Endodermal cell (in vitro differentiated cells): ENCODE data around the gene PLCG2. TPM values are rescaled to one million over a fixed set of nuclear protein-coding genes. Genes with fewer than 3 reads are reported as not detected.
A peak's percentile ranks its signal among the peaks of the same experiment; 100 is the strongest.

ENCODE experiments used
- DNase-seq: peaks from one replicate; pipeline ENCODE4 v3.0.0-alpha.2; 2017
- H3K27ac ChIP-seq: 2 replicates; pipeline ENCODE4 v1.5.1; 2013; ENCODE audit warnings: mild to moderate bottlenecking, low read depth, low read length, moderate library complexity
- H3K27me3 ChIP-seq: 2 replicates; pipeline ENCODE4 v1.6.1; 2013; ENCODE audit warnings: mild to moderate bottlenecking, low read length, moderate library complexity; ENCODE audit not compliant: insufficient read depth, control insufficient read depth, poor library complexity, severe bottlenecking
- H3K36me3 ChIP-seq: 2 replicates; pipeline ENCODE4 v1.7.0; 2013; ENCODE audit warnings: mild to moderate bottlenecking, low read length, moderate library complexity; ENCODE audit not compliant: control insufficient read depth, insufficient read depth
- H3K4me1 ChIP-seq: one replicate; pipeline ENCODE4 v1.7.0; 2013; ENCODE audit warnings: low read length; ENCODE audit not compliant: control insufficient read depth, insufficient read depth
- H3K4me3 ChIP-seq: 2 replicates; pipeline ENCODE4 v1.5.1; 2013; ENCODE audit warnings: mild to moderate bottlenecking, low read length, moderate library complexity
- H3K9ac ChIP-seq: 2 replicates; pipeline ENCODE4 v1.6.1; 2013; ENCODE audit warnings: mild to moderate bottlenecking, low read length, moderate library complexity; ENCODE audit not compliant: poor library complexity, severe bottlenecking; ENCODE audit errors: extremely low read depth
- H3K9me3 ChIP-seq: 2 replicates; pipeline ENCODE4 v1.6.1; 2013; ENCODE audit warnings: mild to moderate bottlenecking, low read length, moderate library complexity; ENCODE audit not compliant: control insufficient read depth
- H3K27ac Mint-ChIP-seq: 2 replicates; pipeline ENCODE4 v1.8.0; 2020; ENCODE audit warnings: mixed read lengths
- H3K27me3 Mint-ChIP-seq: 2 replicates; pipeline ENCODE4 v1.8.0; 2021; ENCODE audit warnings: mild to moderate bottlenecking, mixed read lengths; ENCODE audit not compliant: insufficient read depth
- H3K36me3 Mint-ChIP-seq: 2 replicates; pipeline ENCODE4 v1.8.0; 2020; ENCODE audit warnings: low read depth, mixed read lengths
- H3K4me1 Mint-ChIP-seq: 2 replicates; pipeline ENCODE4 v1.8.0; 2020; ENCODE audit warnings: mixed read lengths
- H3K4me3 Mint-ChIP-seq: 2 replicates; pipeline ENCODE4 v1.8.0; 2020; ENCODE audit warnings: mild to moderate bottlenecking, moderate library complexity, mixed read lengths
- H3K9me3 Mint-ChIP-seq: 2 replicates; pipeline ENCODE4 v1.8.0; 2020; ENCODE audit warnings: mild to moderate bottlenecking, mixed read lengths
- WGBS, 2 experiments: methylation state at CpG; one replicate each; pipeline versions ENCODE4 v1.1.5 to v1.1.7; 2013; ENCODE audit warnings: missing lambda C conversion rate in 2 of 2, mixed read lengths in 1 of 2; ENCODE audit not compliant: insufficient coverage in 1 of 2, insufficient read length in 1 of 2; 5-methylcytosine and 5-hydroxymethylcytosine counted together
- total RNA-seq, 2 donors: library from RNA; stranded (reverse); fragmentation: NEBNext Ultra II Directional in 1 of 2; extraction: Animal tissue kit (Norgen Biotek cat#: 25700) in 1 of 2; gene quantifications; 2 replicates in 1 of 2; 3 replicates in 1 of 2; pipeline ENCODE4 v1.2.1, GENCODE V29; 2021
- TF ChIP-seq, protein P1 (sequence below): fragments of 200-600 bp; sonication (generic); conservative IDR thresholded peaks from 2 replicates; pipeline ENCODE4 v1.5.0; 2021; ENCODE audit warnings: antibody characterized with exemption, mild to moderate bottlenecking

PLCG2 gene
- total RNA-seq, 2 donors from 2014 or later: 34.7 to 48.4 TPM

- Histone ChIP-seq H3K4me1 (peaks cover 3% of the 10 kb centered on the region), H3K9ac (no peak overlapping the region), H3K27me3 (no peaks in the 10 kb centered on the region), H3K4me3 (no peak overlapping the region), H3K36me3 (peaks cover 7% of the 10 kb centered on the region), H3K9me3 (no peaks in the 10 kb centered on the region), H3K27ac (no peak overlapping the region)
- Mint-ChIP-seq H3K9me3 (no peaks in the 10 kb centered on the region), H3K4me1 (peaks cover 32% of the 10 kb centered on the region), H3K4me3 (no peak overlapping the region), H3K36me3 (peaks cover 22% of the 10 kb centered on the region), H3K27ac (no peak overlapping the region), H3K27me3 (no peaks in the 10 kb centered on the region)
- WGBS, 2 experiments: 84 to 87% methylated on average over 22 of the region's 23 CpGs
- DNase-seq: no peak
- TF ChIP-seq, protein P1, sequence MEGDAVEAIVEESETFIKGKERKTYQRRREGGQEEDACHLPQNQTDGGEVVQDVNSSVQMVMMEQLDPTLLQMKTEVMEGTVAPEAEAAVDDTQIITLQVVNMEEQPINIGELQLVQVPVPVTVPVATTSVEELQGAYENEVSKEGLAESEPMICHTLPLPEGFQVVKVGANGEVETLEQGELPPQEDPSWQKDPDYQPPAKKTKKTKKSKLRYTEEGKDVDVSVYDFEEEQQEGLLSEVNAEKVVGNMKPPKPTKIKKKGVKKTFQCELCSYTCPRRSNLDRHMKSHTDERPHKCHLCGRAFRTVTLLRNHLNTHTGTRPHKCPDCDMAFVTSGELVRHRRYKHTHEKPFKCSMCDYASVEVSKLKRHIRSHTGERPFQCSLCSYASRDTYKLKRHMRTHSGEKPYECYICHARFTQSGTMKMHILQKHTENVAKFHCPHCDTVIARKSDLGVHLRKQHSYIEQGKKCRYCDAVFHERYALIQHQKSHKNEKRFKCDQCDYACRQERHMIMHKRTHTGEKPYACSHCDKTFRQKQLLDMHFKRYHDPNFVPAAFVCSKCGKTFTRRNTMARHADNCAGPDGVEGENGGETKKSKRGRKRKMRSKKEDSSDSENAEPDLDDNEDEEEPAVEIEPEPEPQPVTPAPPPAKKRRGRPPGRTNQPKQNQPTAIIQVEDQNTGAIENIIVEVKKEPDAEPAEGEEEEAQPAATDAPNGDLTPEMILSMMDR: no peak
Observed at GRCh38 chr16:81936209-81937000, 157.3 kb downstream of the PLCG2 start.

GRCh38 chr16:81937305-81938038, 158.4 kb downstream of the PLCG2 start:
- H3K4me1 Mint-ChIP-seq: peaks cover 43% of the 10 kb centered on the region
- no peaks in the 10 kb centered on the region for H3K9me3 Mint-ChIP-seq
- H3K27me3 Mint-ChIP-seq: no peaks in the 10 kb centered on the region
- 70 to 76% methylated on average over 11 to 13 of the region's 13 CpGs for WGBS, 2 experiments
- no peak overlapping the region for H3K4me3 Mint-ChIP-seq
- no peak overlapping the region for H3K27ac Mint-ChIP-seq
- Histone ChIP-seq H3K36me3 (peaks cover 7% of the 10 kb centered on the region), H3K9ac (no peak overlapping the region), H3K4me1 (peaks cover 3% of the 10 kb centered on the region), H3K4me3 (no peak overlapping the region), H3K27me3 (no peaks in the 10 kb centered on the region), H3K27ac (no peak overlapping the region), H3K9me3 (no peaks in the 10 kb centered on the region)
- TF ChIP-seq, protein P1: no peak
- no peak for DNase-seq
- peaks cover 20% of the 10 kb centered on the region for H3K36me3 Mint-ChIP-seq

GRCh38 chr16:81938326-81939163, 159.5 kb downstream of the PLCG2 start:
- H3K9me3 ChIP-seq: no peaks in the 10 kb centered on the region

More at GRCh38 chr16:81938326-81939163, 159.5 kb downstream of the PLCG2 start:
- no peak overlapping the region for H3K27ac ChIP-seq
- 92 to 93% methylated on average over 11 to 17 of the region's 17 CpGs for WGBS, 2 experiments
- TF ChIP-seq, protein P1: no peak
- Mint-ChIP-seq H3K9me3 (no peaks in the 10 kb centered on the region), H3K36me3 (peaks cover 23% of the 10 kb centered on the region), H3K4me1 (peaks cover 54% of the 10 kb centered on the region), H3K4me3 (no peak overlapping the region), H3K27me3 (peaks cover 7% of the 10 kb centered on the region), H3K27ac (peak overlapping the region; percentile 83)
- no peak for DNase-seq
- peaks cover 3% of the 10 kb centered on the region for H3K4me1 ChIP-seq
- no peaks in the 10 kb centered on the region for H3K27me3 ChIP-seq
- H3K9ac ChIP-seq: no peak overlapping the region
- H3K4me3 ChIP-seq: no peak overlapping the region
- peaks cover 13% of the 10 kb centered on the region for H3K36me3 ChIP-seq
